ENCODE results near the gene SCCPDH. TPM values are rescaled to one million over a fixed set of nuclear protein-coding genes. Genes with fewer than 3 reads are reported as not detected.

The SCCPDH gene
- total and polyA plus RNA-seq, 2 donors (not counting 1 experiment from before 2014, with no cell fraction given), result 1.7 to 6.6 TPM

DNA sequence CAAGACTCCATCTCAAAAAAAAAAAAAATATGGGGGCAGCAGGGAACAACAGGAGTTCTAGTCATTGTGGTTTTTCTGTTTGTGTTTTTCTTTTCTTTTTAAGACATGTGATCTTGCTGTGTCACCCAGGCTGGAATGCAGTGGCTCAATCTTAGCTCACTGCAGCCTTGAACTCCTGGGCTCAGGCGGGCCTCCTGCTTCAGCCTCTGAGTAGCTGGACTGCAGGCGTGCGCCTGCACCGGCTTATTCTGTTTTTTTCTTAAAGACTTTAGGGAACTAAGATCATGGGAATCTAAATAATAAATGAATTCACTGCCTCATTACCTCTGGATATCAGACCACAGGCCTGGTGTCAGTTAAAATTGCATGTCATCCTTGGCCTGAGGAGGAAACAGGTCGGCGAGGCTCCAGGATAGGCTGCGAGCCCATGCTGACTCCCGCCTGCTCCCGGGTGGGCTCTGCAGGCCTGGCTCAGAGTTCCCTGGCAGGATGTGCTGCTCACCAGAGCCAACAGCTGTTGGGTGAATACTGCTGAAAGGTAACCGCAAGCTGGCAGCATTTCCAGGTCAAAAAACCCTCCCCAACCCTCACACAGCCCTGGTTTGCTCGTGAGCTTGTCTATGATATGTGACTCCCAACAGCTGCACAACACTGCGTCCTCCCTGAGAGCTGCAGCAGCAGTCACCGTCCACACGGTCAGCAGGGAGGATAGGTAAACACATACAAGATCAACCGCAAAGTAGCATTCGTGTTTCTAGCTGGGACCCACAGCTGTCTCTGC is 58.1 kb downstream of the SCCPDH start:
- Histone ChIP-seq H4K20me1 (ENCODE audit: control insufficient read depth, insufficient read depth, low read length, poor library complexity, severe bottlenecking) (no peaks in the 10 kb centered on the region), H3K4me2 (replicated peaks; ENCODE audit: low read depth, low read length, poor library complexity, severe bottlenecking) (no peak overlapping the region), H3K27ac (ENCODE audit: low read length in 2 of 2) (no peak overlapping the region), H3K27me3 (replicated peaks in 1 of 4; ENCODE audit: control extremely low read depth in 1 of 4, control insufficient read depth in 3 of 4, insufficient read depth in 4 of 4, low read length in 3 of 4) (peaks cover 0 to 12% (median 2%) of the 10 kb centered on the region in 4 experiments), H2AFZ (ENCODE audit: insufficient read depth, low read depth, low read length, poor library complexity, severe bottlenecking) (no peak overlapping the region), H3K79me2 (ENCODE audit: control insufficient read depth, insufficient read depth, low read length) (no peaks in the 10 kb centered on the region), H3K4me3 (ENCODE audit: control extremely low read depth in 1 of 5, extremely low read depth in 1 of 5, insufficient read depth in 1 of 5, low read depth in 2 of 5, low read length in 4 of 5) (no peak overlapping the region), H3K9ac (ENCODE audit: low read length) (no peak overlapping the region), H3K9me3 (ENCODE audit: control extremely low read depth in 1 of 3, control insufficient read depth in 2 of 3, insufficient read depth in 1 of 3, low read length in 2 of 3) (peaks cover 0 to 10% (median 0%) of the 10 kb centered on the region in 3 donors), H3K36me3 (replicated peaks in 1 of 2; ENCODE audit: control extremely low read depth in 1 of 2, control insufficient read depth in 1 of 2, extremely low read depth in 1 of 2, insufficient read depth in 2 of 2, low read length in 1 of 2) (no peaks in the 10 kb centered on the region), H3K4me1 (ENCODE audit: control insufficient read depth in 2 of 2, insufficient read depth in 2 of 2, low read length in 2 of 2) (peaks cover 5 to 15% of the 10 kb centered on the region in 2 donors)
- TF ChIP-seq, protein P1, sequence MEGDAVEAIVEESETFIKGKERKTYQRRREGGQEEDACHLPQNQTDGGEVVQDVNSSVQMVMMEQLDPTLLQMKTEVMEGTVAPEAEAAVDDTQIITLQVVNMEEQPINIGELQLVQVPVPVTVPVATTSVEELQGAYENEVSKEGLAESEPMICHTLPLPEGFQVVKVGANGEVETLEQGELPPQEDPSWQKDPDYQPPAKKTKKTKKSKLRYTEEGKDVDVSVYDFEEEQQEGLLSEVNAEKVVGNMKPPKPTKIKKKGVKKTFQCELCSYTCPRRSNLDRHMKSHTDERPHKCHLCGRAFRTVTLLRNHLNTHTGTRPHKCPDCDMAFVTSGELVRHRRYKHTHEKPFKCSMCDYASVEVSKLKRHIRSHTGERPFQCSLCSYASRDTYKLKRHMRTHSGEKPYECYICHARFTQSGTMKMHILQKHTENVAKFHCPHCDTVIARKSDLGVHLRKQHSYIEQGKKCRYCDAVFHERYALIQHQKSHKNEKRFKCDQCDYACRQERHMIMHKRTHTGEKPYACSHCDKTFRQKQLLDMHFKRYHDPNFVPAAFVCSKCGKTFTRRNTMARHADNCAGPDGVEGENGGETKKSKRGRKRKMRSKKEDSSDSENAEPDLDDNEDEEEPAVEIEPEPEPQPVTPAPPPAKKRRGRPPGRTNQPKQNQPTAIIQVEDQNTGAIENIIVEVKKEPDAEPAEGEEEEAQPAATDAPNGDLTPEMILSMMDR (IDR thresholded peaks at IDR 0.05), result no peak
- TF ChIP-seq EZH2 (IDR thresholded peaks at IDR 0.05; ENCODE audit: borderline replicate concordance, insufficient read depth, low read depth, low read length, poor library complexity, severe bottlenecking), result no peak
- Mint-ChIP-seq H3K4me3 (no peak overlapping the region), H3K9me3 (ENCODE audit: insufficient read depth) (no peaks in the 10 kb centered on the region), H3K27ac (no peak overlapping the region), H3K27me3 (peaks cover 6% of the 10 kb centered on the region), H3K4me1 (peaks cover 14% of the 10 kb centered on the region)
- ChIA-PET POLR2A (no interaction called here), CTCF (no interaction called here)
- DNase-seq (no peak), ATAC-seq (ENCODE audit: low read depth) (no peak)
- whole genome bisulfite sequencing (ENCODE audit: insufficient coverage), result 8% methylated on average over 13 of the region's 16 CpGs
- intact Hi-C loops (cut with micrococcal nuclease), result no loop called here
